IMR-90 (cell line): Measurements from ENCODE around the gene CCNB2. TPM values are rescaled to one million over a fixed set of nuclear protein-coding genes. Genes with fewer than 3 reads are reported as not detected.

ENCODE experiments used
- ATAC-seq: fragments of 200-7000 bp; cut with Tn5 transposase; 2 replicates; pipeline ENCODE4 v1.9.1; 2020; ENCODE audit warnings: low read depth, mild to moderate bottlenecking, moderate library complexity
- BruUV-seq: library from RNA; stranded (reverse); fragments of 400-500 nt; replicated peaks from 2 replicates; lab custom pipeline; 2021; lab: Mats Ljungman, UMichigan
- CTCF ChIA-PET: fragments of 300-600 bp; formaldehyde crosslinking; extraction: SDS; loops from one replicate; lab custom pipeline; 2021; ENCODE audit warnings: antibody characterized with exemption; lab: Yijun Ruan, JAX
- POLR2A ChIA-PET: fragments of 300-600 bp; sonication (Branson Sonifier 250); formaldehyde crosslinking; loops from one replicate; lab custom pipeline; 2022; ENCODE audit warnings: antibody characterized with exemption; ENCODE audit not compliant: unreplicated experiment; lab: Charles Lee
- DNase-seq: peaks from one replicate; pipeline ENCODE4 v3.0.0; 2013
- H2AFZ ChIP-seq: replicated peaks from 2 replicates; pipeline ENCODE3; 2013; ENCODE audit warnings: low read length, mild to moderate bottlenecking; ENCODE audit not compliant: poor library complexity
- H2AK5ac ChIP-seq: 2 replicates; pipeline ENCODE4 v1.6.1; 2013; ENCODE audit warnings: low read depth, low read length, inconsistent platforms
- H2AK9ac ChIP-seq: replicated peaks from 2 replicates; pipeline ENCODE3; 2013; ENCODE audit warnings: mild to moderate bottlenecking, low read depth, low read length, moderate library complexity; ENCODE audit not compliant: poor library complexity
- H2BK120ac ChIP-seq: 2 replicates; pipeline ENCODE4 v1.6.1; 2013; ENCODE audit warnings: low read depth, low read length, inconsistent platforms
- H2BK15ac ChIP-seq: 3 replicates; pipeline ENCODE4 v1.6.1; 2013; ENCODE audit warnings: low read depth, low read length, inconsistent platforms
- H2BK20ac ChIP-seq: 2 replicates; pipeline ENCODE4 v1.6.1; 2013; ENCODE audit warnings: low read depth, mild to moderate bottlenecking, inconsistent platforms, low read length, moderate library complexity
- H2BK5ac ChIP-seq: 2 replicates; pipeline ENCODE4 v1.6.1; 2013; ENCODE audit warnings: mild to moderate bottlenecking, low read depth, low read length, inconsistent platforms; ENCODE audit not compliant: poor library complexity, severe bottlenecking
- H3K14ac ChIP-seq: replicated peaks from 2 replicates; pipeline ENCODE4 v1.6.1; 2013; ENCODE audit warnings: low read depth, low read length, inconsistent platforms
- H3K18ac ChIP-seq: 2 replicates; pipeline ENCODE4 v1.6.1; 2013; ENCODE audit warnings: low read depth, low read length, control low read depth
- H3K23ac ChIP-seq: 2 replicates; pipeline ENCODE4 v1.6.1; 2013; ENCODE audit warnings: low read depth, low read length, inconsistent platforms
- H3K27ac ChIP-seq: 2 replicates; pipeline ENCODE4 v1.5.1; 2013; ENCODE audit warnings: mild to moderate bottlenecking, control low read depth, low read length; ENCODE audit not compliant: insufficient read depth
- H3K27me3 ChIP-seq: 2 replicates; pipeline ENCODE4 v1.6.1; 2013; ENCODE audit warnings: low read length; ENCODE audit not compliant: control insufficient read depth, insufficient read depth
- H3K36me3 ChIP-seq: 2 replicates; pipeline ENCODE4 v1.6.1; 2013; ENCODE audit warnings: low read length, mixed read lengths; ENCODE audit not compliant: control insufficient read depth, insufficient read depth
- H3K4ac ChIP-seq: 2 replicates; pipeline ENCODE4 v1.6.1; 2013; ENCODE audit warnings: low read depth, low read length, inconsistent platforms
- H3K4me1 ChIP-seq: 2 replicates; pipeline ENCODE4 v1.6.1; 2013; ENCODE audit warnings: low read length, mixed read lengths; ENCODE audit not compliant: control insufficient read depth, insufficient read depth
- H3K4me2 ChIP-seq: 2 replicates; pipeline ENCODE4 v1.6.1; 2013; ENCODE audit warnings: low read depth, mild to moderate bottlenecking, control low read depth, low read length, moderate library complexity
- H3K4me3 ChIP-seq: 2 replicates; pipeline ENCODE4 v1.5.1; 2013; ENCODE audit warnings: low read depth, mild to moderate bottlenecking, control low read depth, low read length, moderate library complexity; ENCODE audit not compliant: insufficient read depth
- H3K56ac ChIP-seq: 2 replicates; pipeline ENCODE4 v1.6.1; 2013; ENCODE audit warnings: low read length, inconsistent platforms; ENCODE audit not compliant: insufficient read depth; ENCODE audit errors: extremely low read depth
- H3K79me1 ChIP-seq, 2 experiments: 2 replicates each; pipeline ENCODE4 v1.6.1; 2013; ENCODE audit warnings: low read length in 2 of 2, inconsistent platforms in 1 of 2, low read depth in 1 of 2
- H3K9ac ChIP-seq: 2 replicates; pipeline ENCODE4 v1.6.1; 2013; ENCODE audit warnings: low read depth, low read length, control low read depth
- H3K9me1 ChIP-seq: 2 replicates; pipeline ENCODE4 v1.6.1; 2013; ENCODE audit warnings: low read length, inconsistent platforms; ENCODE audit not compliant: insufficient read depth
- H3K9me3 ChIP-seq: 2 replicates; pipeline ENCODE4 v1.6.1; 2013; ENCODE audit warnings: low read length; ENCODE audit not compliant: control insufficient read depth, insufficient read depth
- H4K20me1 ChIP-seq: 2 replicates; pipeline ENCODE4 v1.6.1; 2013; ENCODE audit warnings: low read length, inconsistent platforms; ENCODE audit not compliant: insufficient read depth
- H4K5ac ChIP-seq: 2 replicates; pipeline ENCODE4 v1.6.1; 2013; ENCODE audit warnings: mild to moderate bottlenecking, low read depth, low read length, control low read depth
- H4K8ac ChIP-seq, 2 experiments: 2 replicates each; pipeline ENCODE4 v1.6.1; 2013; ENCODE audit warnings: low read depth in 2 of 2, low read length in 2 of 2, control low read depth in 1 of 2, inconsistent platforms in 1 of 2
- H4K91ac ChIP-seq: 2 replicates; pipeline ENCODE4 v1.6.1; 2013; ENCODE audit warnings: low read depth, low read length, inconsistent platforms; ENCODE audit not compliant: insufficient read depth
- CEBPB ChIP-seq: IDR thresholded peaks from 2 replicates; pipeline ENCODE4 v1.6.1; 2012; ENCODE audit warnings: low read depth, low read length, improper control_type of control experiment
- CHD1 ChIP-seq: IDR thresholded peaks from 2 replicates; pipeline ENCODE4 v1.6.1; 2012; ENCODE audit warnings: low read depth, low read length, improper control_type of control experiment
- FOS ChIP-seq: fragments of 150-350 bp; IDR thresholded peaks from 2 replicates; pipeline ENCODE4 v1.6.1; 2016; ENCODE audit warnings: low read depth, low read length
- MAFK ChIP-seq: IDR thresholded peaks from 2 replicates; pipeline ENCODE4 v1.6.1; 2012; ENCODE audit warnings: low read depth, low read length, improper control_type of control experiment
- MAZ ChIP-seq: IDR thresholded peaks from 2 replicates; pipeline ENCODE4 v1.6.1; 2012; ENCODE audit warnings: low read depth, mild to moderate bottlenecking, low read length, improper control_type of control experiment, moderate library complexity, borderline replicate concordance
- MXI1 ChIP-seq: IDR thresholded peaks from 2 replicates; pipeline ENCODE4 v1.6.1; 2012; ENCODE audit warnings: low read depth, mild to moderate bottlenecking, low read length, moderate library complexity, borderline replicate concordance
- NFE2L2 ChIP-seq: fragments of 150-350 bp; IDR thresholded peaks from 2 replicates; pipeline ENCODE4 v1.6.1; 2016; ENCODE audit warnings: low read depth, mild to moderate bottlenecking, low read length
- POLR2A ChIP-seq: IDR thresholded peaks from 2 replicates; pipeline ENCODE4 v1.6.1; 2012; ENCODE audit warnings: mild to moderate bottlenecking, low read depth, low read length
- RAD21 ChIP-seq: IDR thresholded peaks from 2 replicates; pipeline ENCODE4 v1.6.1; 2012; ENCODE audit warnings: low read length, improper control_type of control experiment
- RCOR1 ChIP-seq: IDR thresholded peaks from 2 replicates; pipeline ENCODE4 v1.6.1; 2012; ENCODE audit warnings: mild to moderate bottlenecking, low read length, improper control_type of control experiment; ENCODE audit not compliant: insufficient replicate concordance
- RFX5 ChIP-seq: IDR thresholded peaks from 2 replicates; pipeline ENCODE4 v1.8.0; 2012; ENCODE audit warnings: low read depth, mild to moderate bottlenecking, low read length, moderate library complexity
- SMC3 ChIP-seq: fragments of 150-350 bp; IDR thresholded peaks from 2 replicates; pipeline ENCODE4 v1.6.1; 2016; ENCODE audit warnings: low read depth, mild to moderate bottlenecking, antibody characterized with exemption, low read length, moderate library complexity
- WGBS, 2 experiments: methylation state at CpG; one replicate each; pipeline versions ENCODE4 v1.1.5 to v1.1.7; 2013; ENCODE audit warnings: missing lambda C conversion rate in 2 of 2; ENCODE audit not compliant: insufficient read length in 1 of 2; ENCODE audit errors: extremely low coverage in 2 of 2; 5-methylcytosine and 5-hydroxymethylcytosine counted together
- dilution Hi-C: fragments of 300-500 bp; cut with HindIII; formaldehyde crosslinking; loops from one replicate; pipeline ENCODE4 v1.14.3; 2018; ENCODE audit warnings: low sequenced_read_pairs; ENCODE audit not compliant: unreplicated experiment
- in situ Hi-C: fragments of 300-500 bp; cut with MboI; formaldehyde crosslinking; loops from 3 replicates; pipeline ENCODE4 v1.14.3; 2019; ENCODE audit warnings: low sequenced_read_pairs, inconsistent platforms, mixed read lengths
- intact Hi-C: fragments of 100-400 bp; cut with micrococcal nuclease; formaldehyde crosslinking; loops from 2 replicates; pipeline ENCODE4 v1.10.0; 2022
- polyA plus RNA-seq, 3 experiments: library from polyadenylated mRNA; depleted of rRNA; stranded (reverse); fragments of >200 nt; gene quantifications; 2 replicates each; pipeline ENCODE4 v1.2.3, GENCODE V29; 2012; ENCODE audit warnings: low replicate concordance in 1 of 3
- total RNA-seq: library from RNA; depleted of rRNA; stranded (reverse); fragments of >200 nt; gene quantifications from 2 replicates; pipeline ENCODE4 v1.2.3, GENCODE V29; 2012
- TF ChIP-seq, protein P1 (sequence below): conservative IDR thresholded peaks from 2 replicates; pipeline ENCODE4 v1.5.1; 2012; ENCODE audit warnings: mild to moderate bottlenecking, low read depth, low read length, improper control_type of control experiment
- TF ChIP-seq, protein P2 (sequence below): fragments of 150-350 bp; IDR thresholded peaks from 2 replicates; pipeline ENCODE4 v1.6.1; 2016; ENCODE audit warnings: low read depth, mild to moderate bottlenecking, low read length, moderate library complexity, borderline replicate concordance
- TF ChIP-seq, protein P3 (sequence below): fragments of 150-350 bp; IDR thresholded peaks from 2 replicates; pipeline ENCODE4 v1.6.1; 2017; ENCODE audit warnings: mild to moderate bottlenecking, antibody characterized with exemption, low read length, low read depth

CCNB2 gene
- total and polyA plus RNA-seq, 2 of the 4 experiments (the other 2 are of a cell fraction), result 52.5 to 54.6 TPM

DNA sequence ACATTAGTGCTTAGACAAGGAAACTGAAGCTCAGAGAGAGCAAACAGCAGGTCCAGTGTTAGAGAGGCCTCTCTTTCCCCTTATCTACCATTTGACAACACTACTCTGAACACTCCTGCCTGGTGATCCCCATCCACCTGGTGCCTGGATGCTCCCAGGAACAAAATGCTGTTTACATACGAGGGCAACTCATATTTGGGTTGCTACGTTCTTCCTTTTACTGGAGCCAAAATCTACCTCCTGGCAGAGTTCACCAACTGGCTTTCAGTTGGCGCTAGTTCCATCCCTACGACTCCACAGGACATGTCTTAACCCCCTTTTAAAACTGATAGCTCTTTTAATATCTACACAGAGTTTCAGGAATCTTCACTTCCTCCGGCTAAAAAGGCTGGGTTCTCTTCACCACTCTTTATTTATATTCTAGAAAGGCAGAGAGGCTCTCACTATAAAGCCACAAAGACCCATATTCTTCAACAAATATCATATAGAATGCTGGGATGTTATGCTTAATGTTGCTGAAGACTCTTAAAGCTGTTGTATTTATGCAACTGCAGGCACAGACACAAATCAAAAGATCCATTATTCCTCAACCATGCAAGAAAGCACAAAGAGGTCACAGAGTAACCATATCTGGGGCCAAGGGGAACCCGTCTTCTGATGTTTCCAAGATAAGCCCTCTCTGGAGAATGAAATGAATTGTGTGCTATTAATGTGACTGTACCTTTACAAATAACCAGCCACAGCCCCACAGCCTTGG, 47.9 kb downstream of the CCNB2 start:
- Histone ChIP-seq H3K9me1 (peaks cover 5% of the 10 kb centered on the region; the same call in 1 of the 2 replicates), H3K27me3 (no peaks in the 10 kb centered on the region), H3K56ac (no peak overlapping the region), H3K23ac (no peak overlapping the region), H3K9me3 (no peaks in the 10 kb centered on the region), H3K4ac (no peak overlapping the region), H4K91ac (no peak overlapping the region), H4K8ac (no peak overlapping the region), H4K20me1 (no peaks in the 10 kb centered on the region), H3K4me2 (no peak overlapping the region), H3K4me3 (no peak overlapping the region), H4K5ac (no peak overlapping the region), H2BK5ac (no peak overlapping the region), H2AFZ (no peak overlapping the region), H2AK5ac (no peak overlapping the region), H3K14ac (no peak overlapping the region), H3K27ac (no peak overlapping the region), H2AK9ac (no peak overlapping the region), H3K9ac (no peak overlapping the region), H2BK20ac (no peak overlapping the region), H3K36me3 (peaks cover 25% of the 10 kb centered on the region), H3K18ac (no peak overlapping the region), H3K79me1 (peaks cover 0 to 6% of the 10 kb centered on the region in 2 experiments; a peak in 2 of 4 replicates), H3K4me1 (peaks cover 3% of the 10 kb centered on the region; the same call in 1 of the 2 replicates), H2BK120ac (no peak overlapping the region), H2BK15ac (no peak overlapping the region)
- TF ChIP-seq CEBPB (no peak), FOS (no peak), CHD1 (no peak), MAZ (no peak), RFX5 (no peak), NFE2L2 (no peak), POLR2A (no peak), MXI1 (no peak), RAD21 (no peak), MAFK (no peak), SMC3 (no peak), RCOR1 (no peak)
- TF ChIP-seq, protein P1, sequence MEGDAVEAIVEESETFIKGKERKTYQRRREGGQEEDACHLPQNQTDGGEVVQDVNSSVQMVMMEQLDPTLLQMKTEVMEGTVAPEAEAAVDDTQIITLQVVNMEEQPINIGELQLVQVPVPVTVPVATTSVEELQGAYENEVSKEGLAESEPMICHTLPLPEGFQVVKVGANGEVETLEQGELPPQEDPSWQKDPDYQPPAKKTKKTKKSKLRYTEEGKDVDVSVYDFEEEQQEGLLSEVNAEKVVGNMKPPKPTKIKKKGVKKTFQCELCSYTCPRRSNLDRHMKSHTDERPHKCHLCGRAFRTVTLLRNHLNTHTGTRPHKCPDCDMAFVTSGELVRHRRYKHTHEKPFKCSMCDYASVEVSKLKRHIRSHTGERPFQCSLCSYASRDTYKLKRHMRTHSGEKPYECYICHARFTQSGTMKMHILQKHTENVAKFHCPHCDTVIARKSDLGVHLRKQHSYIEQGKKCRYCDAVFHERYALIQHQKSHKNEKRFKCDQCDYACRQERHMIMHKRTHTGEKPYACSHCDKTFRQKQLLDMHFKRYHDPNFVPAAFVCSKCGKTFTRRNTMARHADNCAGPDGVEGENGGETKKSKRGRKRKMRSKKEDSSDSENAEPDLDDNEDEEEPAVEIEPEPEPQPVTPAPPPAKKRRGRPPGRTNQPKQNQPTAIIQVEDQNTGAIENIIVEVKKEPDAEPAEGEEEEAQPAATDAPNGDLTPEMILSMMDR, result no peak
- TF ChIP-seq, protein P2, sequence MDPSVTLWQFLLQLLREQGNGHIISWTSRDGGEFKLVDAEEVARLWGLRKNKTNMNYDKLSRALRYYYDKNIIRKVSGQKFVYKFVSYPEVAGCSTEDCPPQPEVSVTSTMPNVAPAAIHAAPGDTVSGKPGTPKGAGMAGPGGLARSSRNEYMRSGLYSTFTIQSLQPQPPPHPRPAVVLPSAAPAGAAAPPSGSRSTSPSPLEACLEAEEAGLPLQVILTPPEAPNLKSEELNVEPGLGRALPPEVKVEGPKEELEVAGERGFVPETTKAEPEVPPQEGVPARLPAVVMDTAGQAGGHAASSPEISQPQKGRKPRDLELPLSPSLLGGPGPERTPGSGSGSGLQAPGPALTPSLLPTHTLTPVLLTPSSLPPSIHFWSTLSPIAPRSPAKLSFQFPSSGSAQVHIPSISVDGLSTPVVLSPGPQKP, result no peak
- TF ChIP-seq, protein P3, sequence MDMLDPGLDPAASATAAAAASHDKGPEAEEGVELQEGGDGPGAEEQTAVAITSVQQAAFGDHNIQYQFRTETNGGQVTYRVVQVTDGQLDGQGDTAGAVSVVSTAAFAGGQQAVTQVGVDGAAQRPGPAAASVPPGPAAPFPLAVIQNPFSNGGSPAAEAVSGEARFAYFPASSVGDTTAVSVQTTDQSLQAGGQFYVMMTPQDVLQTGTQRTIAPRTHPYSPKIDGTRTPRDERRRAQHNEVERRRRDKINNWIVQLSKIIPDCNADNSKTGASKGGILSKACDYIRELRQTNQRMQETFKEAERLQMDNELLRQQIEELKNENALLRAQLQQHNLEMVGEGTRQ, result no peak
- CTCF ChIA-PET, result no interaction called here
- no TSS peak for BruUV-seq
- POLR2A ChIA-PET, result no interaction called here
- intact Hi-C loops (no loop called here), in situ Hi-C loops (loop anchor here (5.0 kb wide), 1 partner anchor 339 kb away; no protein-coding TSS in a partner anchor), dilution Hi-C loops (no loop called here)
- whole genome bisulfite sequencing, 2 experiments, result 100% methylated on average over 3 of the region's 6 CpGs; no CpG with 5 or more reads in 1 of the 2 experiments
- DNase-seq (no peak), ATAC-seq (no peak)
